ENCODE measurements around the gene GULP1.

DNA sequence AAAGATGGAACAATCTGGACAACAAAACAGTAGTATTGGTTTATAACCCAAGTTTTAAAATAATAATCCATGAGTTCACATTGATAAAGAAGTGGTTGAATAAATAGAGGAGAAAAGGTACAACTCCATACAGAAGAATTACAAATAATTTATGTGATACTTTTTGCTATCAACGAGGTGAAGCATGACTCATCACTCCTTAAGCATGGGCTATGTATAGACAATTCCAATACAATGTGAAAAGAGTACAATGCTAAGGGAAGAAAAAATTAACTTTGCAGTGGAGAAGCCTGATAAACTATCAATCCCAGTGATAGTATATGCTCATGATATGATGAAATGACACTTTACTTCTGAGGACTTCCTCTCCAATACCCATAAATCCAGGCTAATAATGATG, 312.9 kb downstream of the GULP1 start:
- TF ChIP-seq, protein P1, sequence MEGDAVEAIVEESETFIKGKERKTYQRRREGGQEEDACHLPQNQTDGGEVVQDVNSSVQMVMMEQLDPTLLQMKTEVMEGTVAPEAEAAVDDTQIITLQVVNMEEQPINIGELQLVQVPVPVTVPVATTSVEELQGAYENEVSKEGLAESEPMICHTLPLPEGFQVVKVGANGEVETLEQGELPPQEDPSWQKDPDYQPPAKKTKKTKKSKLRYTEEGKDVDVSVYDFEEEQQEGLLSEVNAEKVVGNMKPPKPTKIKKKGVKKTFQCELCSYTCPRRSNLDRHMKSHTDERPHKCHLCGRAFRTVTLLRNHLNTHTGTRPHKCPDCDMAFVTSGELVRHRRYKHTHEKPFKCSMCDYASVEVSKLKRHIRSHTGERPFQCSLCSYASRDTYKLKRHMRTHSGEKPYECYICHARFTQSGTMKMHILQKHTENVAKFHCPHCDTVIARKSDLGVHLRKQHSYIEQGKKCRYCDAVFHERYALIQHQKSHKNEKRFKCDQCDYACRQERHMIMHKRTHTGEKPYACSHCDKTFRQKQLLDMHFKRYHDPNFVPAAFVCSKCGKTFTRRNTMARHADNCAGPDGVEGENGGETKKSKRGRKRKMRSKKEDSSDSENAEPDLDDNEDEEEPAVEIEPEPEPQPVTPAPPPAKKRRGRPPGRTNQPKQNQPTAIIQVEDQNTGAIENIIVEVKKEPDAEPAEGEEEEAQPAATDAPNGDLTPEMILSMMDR (IDR thresholded peaks at IDR 0.05; ENCODE audit: insufficient read depth, low read depth, low read length): no peak
- no peak for TF ChIP-seq EZH2 (IDR thresholded peaks at IDR 0.05; ENCODE audit: insufficient read depth, low read length)

All from astrocyte (in vitro differentiated cells and primary cell).